ENCODE measurements around the gene CREB3. TPM values are rescaled to one million over a fixed set of nuclear protein-coding genes. Genes with fewer than 3 reads are reported as not detected.

Gene CREB3
- total RNA-seq, 1 experiment from 2014 or later: 27.3 TPM

GRCh38 chr9:35684921-35685320 is 47.5 kb upstream of the CREB3 start:
- Histone ChIP-seq H2BK120ac (ENCODE audit: low read depth, low read length, poor library complexity, severe bottlenecking) (no peak overlapping the region), H3K4me1 (ENCODE audit: insufficient read depth, low read length) (peaks cover 3% of the 10 kb centered on the region), H2BK15ac (ENCODE audit: low read depth, low read length) (no peak overlapping the region), H2BK20ac (ENCODE audit: low read depth, low read length, poor library complexity, severe bottlenecking) (no peak overlapping the region), H4K20me1 (ENCODE audit: control insufficient read depth, insufficient read depth, insufficient read length) (no peaks in the 10 kb centered on the region), H3K56ac (ENCODE audit: insufficient read length, low read depth, low read length) (no peak overlapping the region), H3K9ac (ENCODE audit: extremely low read depth, insufficient read length, low read length) (no peak overlapping the region), H3K9me3 (ENCODE audit: control insufficient read depth, low read depth, low read length) (no peaks in the 10 kb centered on the region), H2AK5ac (ENCODE audit: insufficient read length, low read length) (no peak overlapping the region), H2AFZ (ENCODE audit: low read length) (no peak overlapping the region), H3K79me2 (ENCODE audit: insufficient read depth, low read length) (no peaks in the 10 kb centered on the region; the same call in 1 of the 2 replicates), H4K8ac (replicated peaks; ENCODE audit: insufficient read length, low read depth, low read length) (no peak overlapping the region), H3K79me1 (ENCODE audit: insufficient read depth, low read depth, low read length, poor library complexity, severe bottlenecking) (no peaks in the 10 kb centered on the region), H3K4ac (ENCODE audit: low read depth, low read length) (no peak overlapping the region), H3K4me2 (ENCODE audit: insufficient read depth, insufficient read length, low read length) (no peak overlapping the region), H4K5ac (ENCODE audit: insufficient read length, low read depth, low read length) (no peak overlapping the region), H3K23ac (ENCODE audit: insufficient read length, low read depth, low read length) (no peak overlapping the region), H3K18ac (ENCODE audit: insufficient read length, low read depth, low read length) (no peak overlapping the region), H4K91ac (ENCODE audit: insufficient read length, low read depth, low read length) (no peak overlapping the region), H2BK12ac (ENCODE audit: insufficient read length, low read depth, low read length) (no peak overlapping the region), H3T11ph (ENCODE audit: low read length) (no peak overlapping the region), H3K27ac (ENCODE audit: insufficient read length, low read depth, low read length) (no peak overlapping the region), H3K27me3 (ENCODE audit: insufficient read depth, low read length) (no peaks in the 10 kb centered on the region), H2BK5ac (ENCODE audit: insufficient read length, low read length) (no peak overlapping the region), H3K14ac (ENCODE audit: insufficient read depth, low read length) (no peak overlapping the region), H3K23me2 (ENCODE audit: insufficient read length, low read depth, low read length, poor library complexity, severe bottlenecking) (peaks cover 6% of the 10 kb centered on the region)
- no CpG with 5 or more reads among the region's 10 CpGs for WGBS (ENCODE audit: extremely low coverage, insufficient read length, low lambda C conversion rate)
- H3K4me3 Mint-ChIP-seq: no peak overlapping the region
- no peak overlapping the region for H3K27ac Mint-ChIP-seq
- H3K4me1 Mint-ChIP-seq: peaks cover 39 to 40% of the 10 kb centered on the region in 2 experiments
- TF ChIP-seq, protein P1, sequence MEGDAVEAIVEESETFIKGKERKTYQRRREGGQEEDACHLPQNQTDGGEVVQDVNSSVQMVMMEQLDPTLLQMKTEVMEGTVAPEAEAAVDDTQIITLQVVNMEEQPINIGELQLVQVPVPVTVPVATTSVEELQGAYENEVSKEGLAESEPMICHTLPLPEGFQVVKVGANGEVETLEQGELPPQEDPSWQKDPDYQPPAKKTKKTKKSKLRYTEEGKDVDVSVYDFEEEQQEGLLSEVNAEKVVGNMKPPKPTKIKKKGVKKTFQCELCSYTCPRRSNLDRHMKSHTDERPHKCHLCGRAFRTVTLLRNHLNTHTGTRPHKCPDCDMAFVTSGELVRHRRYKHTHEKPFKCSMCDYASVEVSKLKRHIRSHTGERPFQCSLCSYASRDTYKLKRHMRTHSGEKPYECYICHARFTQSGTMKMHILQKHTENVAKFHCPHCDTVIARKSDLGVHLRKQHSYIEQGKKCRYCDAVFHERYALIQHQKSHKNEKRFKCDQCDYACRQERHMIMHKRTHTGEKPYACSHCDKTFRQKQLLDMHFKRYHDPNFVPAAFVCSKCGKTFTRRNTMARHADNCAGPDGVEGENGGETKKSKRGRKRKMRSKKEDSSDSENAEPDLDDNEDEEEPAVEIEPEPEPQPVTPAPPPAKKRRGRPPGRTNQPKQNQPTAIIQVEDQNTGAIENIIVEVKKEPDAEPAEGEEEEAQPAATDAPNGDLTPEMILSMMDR (conservative IDR thresholded peaks at IDR 0.05): no peak
- no peaks in the 10 kb centered on the region; a peak in 1 of 5 replicates for H3K9me3 Mint-ChIP-seq
- H3K36me3 Mint-ChIP-seq (ENCODE audit: insufficient read depth in 1 of 3, low read depth in 3 of 3): peaks cover 41 to 69% (median 64%) of the 10 kb centered on the region in 3 experiments; a peak in 6 of 7 replicates
- H3K27me3 Mint-ChIP-seq (ENCODE audit: low read depth): no peaks in the 10 kb centered on the region
- no peak for DNase-seq

All from H9 (cell line).